Measurements from ENCODE around the gene TGFB1I1. TPM values are rescaled to one million over a fixed set of nuclear protein-coding genes. Genes with fewer than 3 reads are reported as not detected.

Gene TGFB1I1
- total and polyA plus RNA-seq, 2 of the 13 experiments (the other 11 are each of a cell fraction or from before 2014, with no cell fraction given): 0.80 to 2.9 TPM

GRCh38 chr16:31453255-31454204, 18.4 kb upstream of the TGFB1I1 start (continued):
- TF ChIP-seq, protein P1, sequence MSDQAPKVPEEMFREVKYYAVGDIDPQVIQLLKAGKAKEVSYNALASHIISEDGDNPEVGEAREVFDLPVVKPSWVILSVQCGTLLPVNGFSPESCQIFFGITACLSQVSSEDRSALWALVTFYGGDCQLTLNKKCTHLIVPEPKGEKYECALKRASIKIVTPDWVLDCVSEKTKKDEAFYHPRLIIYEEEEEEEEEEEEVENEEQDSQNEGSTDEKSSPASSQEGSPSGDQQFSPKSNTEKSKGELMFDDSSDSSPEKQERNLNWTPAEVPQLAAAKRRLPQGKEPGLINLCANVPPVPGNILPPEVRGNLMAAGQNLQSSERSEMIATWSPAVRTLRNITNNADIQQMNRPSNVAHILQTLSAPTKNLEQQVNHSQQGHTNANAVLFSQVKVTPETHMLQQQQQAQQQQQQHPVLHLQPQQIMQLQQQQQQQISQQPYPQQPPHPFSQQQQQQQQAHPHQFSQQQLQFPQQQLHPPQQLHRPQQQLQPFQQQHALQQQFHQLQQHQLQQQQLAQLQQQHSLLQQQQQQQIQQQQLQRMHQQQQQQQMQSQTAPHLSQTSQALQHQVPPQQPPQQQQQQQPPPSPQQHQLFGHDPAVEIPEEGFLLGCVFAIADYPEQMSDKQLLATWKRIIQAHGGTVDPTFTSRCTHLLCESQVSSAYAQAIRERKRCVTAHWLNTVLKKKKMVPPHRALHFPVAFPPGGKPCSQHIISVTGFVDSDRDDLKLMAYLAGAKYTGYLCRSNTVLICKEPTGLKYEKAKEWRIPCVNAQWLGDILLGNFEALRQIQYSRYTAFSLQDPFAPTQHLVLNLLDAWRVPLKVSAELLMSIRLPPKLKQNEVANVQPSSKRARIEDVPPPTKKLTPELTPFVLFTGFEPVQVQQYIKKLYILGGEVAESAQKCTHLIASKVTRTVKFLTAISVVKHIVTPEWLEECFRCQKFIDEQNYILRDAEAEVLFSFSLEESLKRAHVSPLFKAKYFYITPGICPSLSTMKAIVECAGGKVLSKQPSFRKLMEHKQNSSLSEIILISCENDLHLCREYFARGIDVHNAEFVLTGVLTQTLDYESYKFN (CRISPR knock-in tag; conservative IDR thresholded peaks at IDR 0.05): peak; percentile 66
- TF ChIP-seq ZNF350 (CRISPR knock-in tag; IDR thresholded peaks at IDR 0.05; ENCODE audit: borderline replicate concordance, low read depth): peak; percentile 60
- TF ChIP-seq, protein P2, sequence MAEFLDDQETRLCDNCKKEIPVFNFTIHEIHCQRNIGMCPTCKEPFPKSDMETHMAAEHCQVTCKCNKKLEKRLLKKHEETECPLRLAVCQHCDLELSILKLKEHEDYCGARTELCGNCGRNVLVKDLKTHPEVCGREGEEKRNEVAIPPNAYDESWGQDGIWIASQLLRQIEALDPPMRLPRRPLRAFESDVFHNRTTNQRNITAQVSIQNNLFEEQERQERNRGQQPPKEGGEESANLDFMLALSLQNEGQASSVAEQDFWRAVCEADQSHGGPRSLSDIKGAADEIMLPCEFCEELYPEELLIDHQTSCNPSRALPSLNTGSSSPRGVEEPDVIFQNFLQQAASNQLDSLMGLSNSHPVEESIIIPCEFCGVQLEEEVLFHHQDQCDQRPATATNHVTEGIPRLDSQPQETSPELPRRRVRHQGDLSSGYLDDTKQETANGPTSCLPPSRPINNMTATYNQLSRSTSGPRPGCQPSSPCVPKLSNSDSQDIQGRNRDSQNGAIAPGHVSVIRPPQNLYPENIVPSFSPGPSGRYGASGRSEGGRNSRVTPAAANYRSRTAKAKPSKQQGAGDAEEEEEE (CRISPR knock-in tag; IDR thresholded peaks at IDR 0.05; ENCODE audit: borderline replicate concordance): peak; percentile 54; the same call in 1 of the 2 replicates
- no peak for TF ChIP-seq ZNF678 (CRISPR knock-in tag; IDR thresholded peaks at IDR 0.05)
- no peak for TF ChIP-seq ZBTB33 (CRISPR knock-in tag; IDR thresholded peaks at IDR 0.05)
- no peak for TF ChIP-seq RBFOX2 (IDR thresholded peaks at IDR 0.05; ENCODE audit: low read depth, low read length)
- no peak for TF ChIP-seq ZNF567 (CRISPR knock-in tag; IDR thresholded peaks at IDR 0.05; ENCODE audit: borderline replicate concordance)
- no peak for TF ChIP-seq SP1 (IDR thresholded peaks at IDR 0.05)
- 0 out of 2 replicates have a peak, but pooled peaks have one; percentile 22 for TF ChIP-seq SP1 (CRISPR knock-in tag; IDR thresholded peaks at IDR 0.05)
- no peak for TF ChIP-seq ZNF274 (CRISPR knock-in tag; IDR thresholded peaks at IDR 0.05)
- TF ChIP-seq MYC (CRISPR knock-in tag; IDR thresholded peaks at IDR 0.05; ENCODE audit: borderline replicate concordance): no peak; the same call in 1 of the 2 replicates
- peak; percentile 55 for TF ChIP-seq ZNF781 (CRISPR knock-in tag; IDR thresholded peaks at IDR 0.05; ENCODE audit: borderline replicate concordance, not compliant biosample characterization)
- TF ChIP-seq MTA3 (CRISPR knock-in tag; IDR thresholded peaks at IDR 0.05): no peak
- TF ChIP-seq, protein P3, sequence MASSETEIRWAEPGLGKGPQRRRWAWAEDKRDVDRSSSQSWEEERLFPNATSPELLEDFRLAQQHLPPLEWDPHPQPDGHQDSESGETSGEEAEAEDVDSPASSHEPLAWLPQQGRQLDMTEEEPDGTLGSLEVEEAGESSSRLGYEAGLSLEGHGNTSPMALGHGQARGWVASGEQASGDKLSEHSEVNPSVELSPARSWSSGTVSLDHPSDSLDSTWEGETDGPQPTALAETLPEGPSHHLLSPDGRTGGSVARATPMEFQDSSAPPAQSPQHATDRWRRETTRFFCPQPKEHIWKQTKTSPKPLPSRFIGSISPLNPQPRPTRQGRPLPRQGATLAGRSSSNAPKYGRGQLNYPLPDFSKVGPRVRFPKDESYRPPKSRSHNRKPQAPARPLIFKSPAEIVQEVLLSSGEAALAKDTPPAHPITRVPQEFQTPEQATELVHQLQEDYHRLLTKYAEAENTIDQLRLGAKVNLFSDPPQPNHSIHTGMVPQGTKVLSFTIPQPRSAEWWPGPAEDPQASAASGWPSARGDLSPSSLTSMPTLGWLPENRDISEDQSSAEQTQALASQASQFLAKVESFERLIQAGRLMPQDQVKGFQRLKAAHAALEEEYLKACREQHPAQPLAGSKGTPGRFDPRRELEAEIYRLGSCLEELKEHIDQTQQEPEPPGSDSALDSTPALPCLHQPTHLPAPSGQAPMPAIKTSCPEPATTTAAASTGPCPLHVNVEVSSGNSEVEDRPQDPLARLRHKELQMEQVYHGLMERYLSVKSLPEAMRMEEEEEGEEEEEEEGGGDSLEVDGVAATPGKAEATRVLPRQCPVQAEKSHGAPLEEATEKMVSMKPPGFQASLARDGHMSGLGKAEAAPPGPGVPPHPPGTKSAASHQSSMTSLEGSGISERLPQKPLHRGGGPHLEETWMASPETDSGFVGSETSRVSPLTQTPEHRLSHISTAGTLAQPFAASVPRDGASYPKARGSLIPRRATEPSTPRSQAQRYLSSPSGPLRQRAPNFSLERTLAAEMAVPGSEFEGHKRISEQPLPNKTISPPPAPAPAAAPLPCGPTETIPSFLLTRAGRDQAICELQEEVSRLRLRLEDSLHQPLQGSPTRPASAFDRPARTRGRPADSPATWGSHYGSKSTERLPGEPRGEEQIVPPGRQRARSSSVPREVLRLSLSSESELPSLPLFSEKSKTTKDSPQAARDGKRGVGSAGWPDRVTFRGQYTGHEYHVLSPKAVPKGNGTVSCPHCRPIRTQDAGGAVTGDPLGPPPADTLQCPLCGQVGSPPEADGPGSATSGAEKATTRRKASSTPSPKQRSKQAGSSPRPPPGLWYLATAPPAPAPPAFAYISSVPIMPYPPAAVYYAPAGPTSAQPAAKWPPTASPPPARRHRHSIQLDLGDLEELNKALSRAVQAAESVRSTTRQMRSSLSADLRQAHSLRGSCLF (CRISPR knock-in tag; IDR thresholded peaks at IDR 0.05; ENCODE audit: borderline replicate concordance): no peak
- TF ChIP-seq ZBTB20 (CRISPR knock-in tag; IDR thresholded peaks at IDR 0.05; ENCODE audit: borderline replicate concordance, low read depth): no peak
